GM12865 (cell line): Measurements from ENCODE around the gene CABLES1.
"Not testable (repeated sequence)": the region's sequence is repeated elsewhere in the genome, so short reads cannot be mapped to it uniquely, and the experiment has no call there.

Experiments used
- DNase-seq: peaks from one replicate; pipeline ENCODE4 v3.0.0; 2010; ENCODE audit warnings: low read depth
- H3K4me3 ChIP-seq: 2 replicates; pipeline ENCODE4 v1.5.1; 2011; ENCODE audit warnings: mild to moderate bottlenecking, low read depth, low read length, control low read depth
- TF ChIP-seq, protein P1 (sequence below): IDR thresholded peaks from 2 replicates; pipeline ENCODE4 v1.5.1; 2011; ENCODE audit warnings: low read length, control low read depth, low read depth, inconsistent platforms; ENCODE audit not compliant: insufficient read depth; ENCODE audit errors: missing control alignments

The CABLES1 gene

DNA sequence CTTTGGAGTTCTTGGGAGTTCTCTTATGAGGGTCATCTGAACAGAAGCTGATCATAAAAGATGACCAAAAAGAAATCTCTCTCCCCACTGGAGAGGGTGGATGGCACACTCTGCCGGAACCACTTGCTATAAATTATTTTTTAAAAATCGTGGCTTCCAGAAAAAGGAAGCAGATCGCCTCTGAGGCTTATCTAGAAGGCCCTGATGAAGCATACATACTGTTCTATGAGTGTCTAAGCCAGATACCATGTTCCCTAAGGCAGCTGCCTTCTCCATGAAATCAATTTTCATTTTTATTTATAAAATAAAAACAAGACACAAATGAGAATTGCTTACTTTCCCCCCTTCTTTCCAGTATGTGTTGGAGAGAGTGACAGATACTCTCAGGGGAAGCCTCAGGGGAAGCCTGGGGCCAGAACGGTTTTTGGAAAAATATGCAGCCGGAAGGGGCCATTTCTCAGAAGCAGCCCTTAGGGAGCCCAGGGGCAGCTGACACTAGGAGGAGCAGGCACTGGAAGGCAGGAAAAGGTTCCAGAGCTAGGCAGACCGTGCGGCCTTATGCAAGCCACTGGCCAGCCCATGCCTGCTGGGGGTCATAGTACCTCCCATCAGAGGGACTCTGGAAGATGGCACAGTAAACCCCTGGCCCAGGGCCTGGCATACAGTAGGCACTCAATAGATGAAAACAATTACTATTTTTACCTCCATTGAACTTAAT, 130.6 kb downstream of the CABLES1 start:
- H3K4me3 ChIP-seq = no peak overlapping the region
- TF ChIP-seq, protein P1, sequence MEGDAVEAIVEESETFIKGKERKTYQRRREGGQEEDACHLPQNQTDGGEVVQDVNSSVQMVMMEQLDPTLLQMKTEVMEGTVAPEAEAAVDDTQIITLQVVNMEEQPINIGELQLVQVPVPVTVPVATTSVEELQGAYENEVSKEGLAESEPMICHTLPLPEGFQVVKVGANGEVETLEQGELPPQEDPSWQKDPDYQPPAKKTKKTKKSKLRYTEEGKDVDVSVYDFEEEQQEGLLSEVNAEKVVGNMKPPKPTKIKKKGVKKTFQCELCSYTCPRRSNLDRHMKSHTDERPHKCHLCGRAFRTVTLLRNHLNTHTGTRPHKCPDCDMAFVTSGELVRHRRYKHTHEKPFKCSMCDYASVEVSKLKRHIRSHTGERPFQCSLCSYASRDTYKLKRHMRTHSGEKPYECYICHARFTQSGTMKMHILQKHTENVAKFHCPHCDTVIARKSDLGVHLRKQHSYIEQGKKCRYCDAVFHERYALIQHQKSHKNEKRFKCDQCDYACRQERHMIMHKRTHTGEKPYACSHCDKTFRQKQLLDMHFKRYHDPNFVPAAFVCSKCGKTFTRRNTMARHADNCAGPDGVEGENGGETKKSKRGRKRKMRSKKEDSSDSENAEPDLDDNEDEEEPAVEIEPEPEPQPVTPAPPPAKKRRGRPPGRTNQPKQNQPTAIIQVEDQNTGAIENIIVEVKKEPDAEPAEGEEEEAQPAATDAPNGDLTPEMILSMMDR = no peak
- DNase-seq = no peak

DNA sequence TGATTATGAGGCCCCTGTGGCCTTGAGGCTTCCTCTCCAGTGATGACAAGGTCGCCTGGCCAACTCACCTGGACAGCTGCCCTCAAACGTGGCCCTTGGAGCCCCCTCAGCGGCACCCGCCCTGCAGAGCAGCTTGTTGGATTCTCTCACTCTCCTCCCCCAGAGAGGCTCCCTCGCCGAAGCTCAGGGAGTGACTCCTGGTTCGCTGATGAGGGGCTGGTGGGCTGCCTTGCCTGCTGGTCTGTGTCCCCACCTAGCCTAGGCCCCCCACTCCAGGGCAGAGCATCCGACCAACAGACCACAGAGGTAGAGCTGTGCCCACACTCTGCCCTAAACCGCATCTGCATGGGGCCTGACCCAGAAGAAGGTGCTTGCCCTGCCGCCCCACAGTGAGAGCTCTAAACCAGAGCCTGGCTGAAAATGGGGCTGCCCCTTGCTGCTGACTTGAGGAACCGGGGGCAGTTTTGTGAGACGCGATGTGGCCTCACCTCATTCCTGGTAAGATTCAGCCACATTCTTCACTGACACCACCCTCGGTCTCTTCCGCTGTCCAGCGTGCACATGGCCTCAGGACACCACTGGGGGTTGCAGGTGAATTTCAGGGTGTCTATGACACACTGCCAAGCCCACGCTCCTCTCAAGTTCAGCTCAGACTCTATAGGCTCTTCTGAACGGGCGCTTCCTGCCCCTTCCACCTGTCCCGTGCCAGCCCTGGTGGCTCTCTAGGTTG, 131.6 kb downstream of the CABLES1 start:
- TF ChIP-seq, protein P1 = no peak
- H3K4me3 ChIP-seq = peak overlapping the region; percentile 10; the same call in 1 of the 2 replicates
- DNase-seq = peak; percentile 55

DNA sequence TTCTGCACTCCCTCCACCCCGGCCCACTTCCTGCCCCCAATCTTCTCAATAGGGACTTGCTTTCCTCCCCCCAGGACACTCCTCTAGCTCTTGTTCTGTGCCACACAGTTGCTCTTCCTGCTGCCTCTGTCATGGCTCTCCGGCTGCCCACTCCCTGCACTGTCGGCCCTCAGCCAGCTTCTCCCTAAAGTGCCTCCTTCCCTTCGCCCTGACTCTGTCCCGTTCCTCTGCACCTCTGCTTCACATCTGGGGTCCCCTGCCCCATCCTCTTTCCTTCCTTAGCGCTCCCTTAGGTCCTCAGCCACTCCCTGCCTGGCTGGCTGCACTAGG, 132.1 kb downstream of the CABLES1 start:
- TF ChIP-seq, protein P1 = no peak
- no peak overlapping the region for H3K4me3 ChIP-seq
- DNase-seq = no peak

DNA sequence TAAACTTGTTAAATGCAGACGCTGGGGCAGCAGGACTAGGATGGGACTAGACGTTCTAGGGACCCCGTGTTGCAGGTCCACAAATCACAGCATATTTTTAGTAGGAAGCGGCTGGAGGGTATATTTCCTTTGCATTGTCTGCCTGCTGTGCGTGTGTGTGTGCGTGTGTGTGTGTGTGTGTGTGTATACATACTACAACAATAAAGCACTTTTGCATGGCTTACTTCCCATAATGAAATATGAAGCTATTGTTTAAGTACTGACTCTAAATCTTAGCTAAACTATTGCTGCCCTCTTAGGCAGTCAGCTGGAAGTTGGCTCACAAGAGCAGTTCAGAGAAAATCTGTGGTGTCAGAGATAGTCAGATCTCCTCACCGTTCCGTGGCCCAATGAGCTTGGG, 133.4 kb downstream of the CABLES1 start:
- no peak for DNase-seq
- TF ChIP-seq, protein P1 = no peak

DNA sequence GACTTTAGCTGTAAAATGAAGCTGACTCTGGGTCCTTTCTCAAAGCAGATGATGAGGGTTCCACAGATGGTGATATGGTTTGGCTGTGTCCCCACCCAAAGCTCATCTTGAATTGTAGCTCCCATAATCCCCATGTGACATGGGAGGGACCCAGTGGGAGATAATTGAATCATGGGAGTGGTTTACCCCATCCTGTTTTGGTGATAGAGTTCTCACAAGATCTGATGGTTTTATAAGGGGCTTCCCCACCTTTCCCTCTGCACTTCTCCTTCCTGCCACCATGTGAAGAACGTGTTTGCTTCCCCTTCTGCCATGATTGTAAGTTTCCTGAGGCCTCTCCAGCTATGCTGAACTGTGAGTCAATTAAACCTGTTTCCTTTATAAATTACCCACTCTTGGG, 133.8 kb downstream of the CABLES1 start:
- DNase-seq, H3K4me3 ChIP-seq: not testable (repeated sequence)

More for the DNA sequence above, 133.4 kb downstream of the CABLES1 start:
- H3K4me3 ChIP-seq = no peak overlapping the region

DNA sequence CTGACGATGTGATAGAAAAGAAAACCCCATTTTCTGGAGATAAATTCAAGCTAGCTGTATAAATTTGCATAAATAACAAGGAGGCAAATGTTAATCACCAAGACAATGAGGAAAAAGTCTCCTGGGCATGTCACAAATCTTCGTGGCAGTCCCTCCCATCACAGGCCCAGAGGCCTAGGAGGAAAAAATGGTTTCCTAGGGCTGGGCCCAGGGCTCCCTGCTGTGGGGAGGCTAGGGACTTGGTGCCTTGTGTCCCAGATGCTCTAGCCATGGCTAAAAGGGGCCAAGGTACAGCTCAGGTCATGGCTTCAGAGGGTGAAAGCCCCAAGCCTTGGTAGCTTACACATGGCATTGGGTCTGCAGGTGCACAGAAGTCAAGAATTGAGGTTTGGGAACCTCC, 134.6 kb downstream of the CABLES1 start:
- H3K4me3 ChIP-seq = no peak overlapping the region
- DNase-seq = no peak
- TF ChIP-seq, protein P1 = no peak

DNA sequence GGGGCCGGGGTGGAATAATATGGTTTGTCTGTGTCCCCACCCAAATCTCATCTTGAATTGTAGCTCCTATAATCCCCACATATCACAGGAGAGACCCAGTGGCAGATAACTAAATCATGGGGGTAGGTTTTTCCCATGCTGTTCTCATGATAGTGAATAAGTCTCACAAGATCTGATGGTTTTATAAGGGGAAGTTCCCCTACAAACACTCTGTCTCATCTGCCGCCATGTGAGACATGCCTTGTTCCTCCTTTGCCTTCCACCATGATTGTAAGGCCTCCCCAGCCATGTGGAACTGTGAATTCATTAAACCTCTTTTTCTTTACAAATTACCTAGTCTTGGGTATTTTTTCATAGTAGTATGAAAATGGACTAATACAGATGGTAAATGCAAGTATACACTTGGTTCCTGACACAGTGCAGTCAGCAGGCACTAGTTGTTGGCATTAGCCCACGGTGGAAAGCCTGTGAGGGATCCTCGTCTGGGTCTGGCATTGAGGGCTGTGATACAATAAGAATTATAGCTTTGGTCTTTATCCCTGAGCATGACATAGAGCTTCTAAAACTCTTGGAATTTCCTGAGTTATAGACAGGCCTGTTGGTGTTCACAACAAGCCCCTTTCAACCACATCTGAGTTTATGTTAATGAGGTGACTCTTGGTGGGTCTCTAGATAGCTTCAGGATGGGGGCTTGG, 135.8 kb downstream of the CABLES1 start:
- DNase-seq = no peak
- TF ChIP-seq, protein P1 = no peak
- no peak overlapping the region for H3K4me3 ChIP-seq
